H1 (cell line): ENCODE data around the gene LINC00632. TPM values are rescaled to one million over a fixed set of nuclear protein-coding genes. Genes with fewer than 3 reads are reported as not detected.

ENCODE experiments used
- CTCF ChIA-PET: fragments of 300-600 bp; sonication (Branson Sonifier 250); formaldehyde crosslinking; loops from one replicate; lab custom pipeline; 2021; ENCODE audit not compliant: partially characterized antibody; lab: Charles Lee
- POLR2A ChIA-PET: fragments of 300-600 bp; sonication (Branson Sonifier 250); formaldehyde crosslinking; loops from one replicate; lab custom pipeline; 2021; ENCODE audit warnings: inconsistent platforms; ENCODE audit not compliant: partially characterized antibody; lab: Charles Lee
- DNase-seq, 2 experiments: peaks; one replicate each; pipeline versions ENCODE4 v3.0.0 to v3.0.0-alpha.2; 2010 to 2022; ENCODE audit warnings: low spot score in 2 of 2, low read depth in 1 of 2, mixed read lengths in 1 of 2
- FAIRE-seq: peaks from 2 replicates; lab custom pipeline; 2011; peaks lifted over from hg19 to GRCh38; lab: Jason Lieb, UNC
- H2AFZ ChIP-seq: 2 replicates; pipeline ENCODE4 v1.8.1; 2012; ENCODE audit warnings: low read length, inconsistent platforms
- H2AK5ac ChIP-seq: 2 replicates; pipeline ENCODE4 v1.6.1; 2013; ENCODE audit warnings: low read depth, low read length
- H2BK120ac ChIP-seq: replicated peaks from 2 replicates; pipeline ENCODE3; 2013; ENCODE audit warnings: low read depth, low read length, inconsistent platforms
- H2BK12ac ChIP-seq: 2 replicates; pipeline ENCODE4 v1.6.1; 2013; ENCODE audit warnings: low read depth, low read length
- H2BK15ac ChIP-seq: 2 replicates; pipeline ENCODE4 v1.6.1; 2013; ENCODE audit warnings: low read length
- H2BK20ac ChIP-seq: 2 replicates; pipeline ENCODE4 v1.6.1; 2013; ENCODE audit warnings: low read length
- H2BK5ac ChIP-seq: 2 replicates; pipeline ENCODE4 v1.6.1; 2013; ENCODE audit warnings: low read depth, low read length
- H3K14ac ChIP-seq: 2 replicates; pipeline ENCODE4 v1.6.1; 2013; ENCODE audit warnings: inconsistent platforms; ENCODE audit not compliant: insufficient read length
- H3K18ac ChIP-seq: 2 replicates; pipeline ENCODE4 v1.6.1; 2013; ENCODE audit warnings: low read length; ENCODE audit errors: extremely low read depth
- H3K23ac ChIP-seq: 2 replicates; pipeline ENCODE4 v1.6.1; 2013; ENCODE audit warnings: inconsistent platforms; ENCODE audit not compliant: insufficient read length
- H3K23me2 ChIP-seq: 2 replicates; pipeline ENCODE4 v1.6.1; 2013; ENCODE audit warnings: low read depth, low read length
- H3K27ac ChIP-seq: 2 replicates; pipeline ENCODE4 v1.6.1; 2011; ENCODE audit warnings: low read depth, low read length, inconsistent platforms
- H3K27me3 ChIP-seq, 4 experiments: replicated peaks in 1 of 4; 1 replicate in 1 of 4; 2 replicates in 3 of 4; pipeline versions ENCODE4 v1.6.1 to v1.8.1; 2011 to 2013; ENCODE audit warnings: low read length in 3 of 4, mild to moderate bottlenecking in 3 of 4, inconsistent platforms in 2 of 4, mixed read lengths in 2 of 4, moderate library complexity in 1 of 4; ENCODE audit not compliant: control insufficient read depth in 3 of 4, insufficient read depth in 3 of 4; ENCODE audit errors: extremely low read depth in 1 of 4
- H3K36me3 ChIP-seq, 4 experiments: 2 replicates each; pipeline versions ENCODE4 v1.6.1 to v1.8.1; 2011 to 2013; ENCODE audit warnings: mild to moderate bottlenecking in 4 of 4, low read length in 3 of 4, moderate library complexity in 2 of 4, control low read depth in 1 of 4, inconsistent platforms in 1 of 4; ENCODE audit not compliant: insufficient read depth in 4 of 4, control insufficient read depth in 2 of 4
- H3K4ac ChIP-seq: replicated peaks from 2 replicates; pipeline ENCODE3; 2013; ENCODE audit warnings: low read length, low read depth, mixed read lengths, inconsistent platforms; ENCODE audit not compliant: insufficient read length
- H3K4me1 ChIP-seq, 4 experiments: replicated peaks in 1 of 4; 1 replicate in 1 of 4; 2 replicates in 3 of 4; pipeline versions ENCODE4 v1.6.1 to v1.8.1; 2011 to 2013; ENCODE audit warnings: low read length in 3 of 4, inconsistent platforms in 2 of 4, mixed read lengths in 1 of 4; ENCODE audit not compliant: insufficient read depth in 4 of 4, control insufficient read depth in 3 of 4
- H3K4me2 ChIP-seq, 2 experiments: 2 replicates each; pipeline versions ENCODE4 v1.6.1 to v1.8.1; 2011 to 2013; ENCODE audit warnings: low read depth in 2 of 2, low read length in 2 of 2, control low read depth in 1 of 2, inconsistent platforms in 1 of 2, mild to moderate bottlenecking in 1 of 2; ENCODE audit not compliant: insufficient read depth in 1 of 2
- H3K4me3 ChIP-seq, 4 experiments: fragments of 200-600, 300-600 bp in 1 of 4; sonication (generic), shearing (Covaris generic), sonication (Bioruptor Twin) in 1 of 4; 2 replicates each; pipeline versions ENCODE4 v1.5.1 to v1.8.1; 2011 to 2016; ENCODE audit warnings: low read length in 4 of 4, low read depth in 3 of 4, control low read depth in 2 of 4, inconsistent platforms in 2 of 4, mild to moderate bottlenecking in 2 of 4, mixed read lengths in 1 of 4, moderate library complexity in 1 of 4; ENCODE audit not compliant: insufficient read depth in 2 of 4; ENCODE audit errors: extremely low read depth in 1 of 4
- H3K56ac ChIP-seq: replicated peaks from 2 replicates; pipeline ENCODE3; 2013; ENCODE audit warnings: low read depth, mild to moderate bottlenecking, mixed read lengths, low read length, inconsistent platforms; ENCODE audit not compliant: insufficient read length
- H3K79me1 ChIP-seq: 2 replicates; pipeline ENCODE4 v1.6.1; 2013; ENCODE audit warnings: low read depth, low read length, control low read depth
- H3K79me2 ChIP-seq, 2 experiments: 2 replicates each; pipeline versions ENCODE4 v1.6.1 to v1.8.1; 2012 to 2013; ENCODE audit warnings: low read length in 2 of 2, mild to moderate bottlenecking in 2 of 2, inconsistent platforms in 1 of 2; ENCODE audit not compliant: insufficient read depth in 2 of 2, control insufficient read depth in 1 of 2
- H3K9ac ChIP-seq, 4 experiments: replicated peaks in 1 of 4; 1 replicate in 1 of 4; 2 replicates in 3 of 4; pipeline versions ENCODE4 v1.6.1 to v1.8.1; 2011 to 2013; ENCODE audit warnings: low read depth in 3 of 4, low read length in 3 of 4, control low read depth in 2 of 4, mild to moderate bottlenecking in 2 of 4, moderate library complexity in 2 of 4, inconsistent platforms in 1 of 4; ENCODE audit errors: extremely low read depth in 1 of 4
- H3K9me3 ChIP-seq, 2 experiments: 2 replicates each; pipeline versions ENCODE4 v1.6.1 to v1.8.1; 2012 to 2013; ENCODE audit warnings: mild to moderate bottlenecking in 2 of 2, moderate library complexity in 2 of 2, control low read depth in 1 of 2, inconsistent platforms in 1 of 2, low read depth in 1 of 2, low read length in 1 of 2, mixed read lengths in 1 of 2; ENCODE audit not compliant: insufficient read depth in 2 of 2
- H4K20me1 ChIP-seq, 2 experiments: replicated peaks in 1 of 2; 2 replicates each; pipeline versions ENCODE3 to v1.8.1; 2011 to 2013; ENCODE audit warnings: inconsistent platforms in 2 of 2, low read length in 2 of 2, mild to moderate bottlenecking in 1 of 2; ENCODE audit not compliant: insufficient read depth in 2 of 2, control insufficient read depth in 1 of 2
- H4K5ac ChIP-seq: 2 replicates; pipeline ENCODE4 v1.6.1; 2013; ENCODE audit warnings: low read length, low read depth, mixed read lengths, inconsistent platforms; ENCODE audit not compliant: insufficient read length
- H4K8ac ChIP-seq: 2 replicates; pipeline ENCODE4 v1.8.0; 2013; ENCODE audit warnings: mild to moderate bottlenecking, moderate library complexity, low read length, inconsistent platforms; ENCODE audit not compliant: insufficient read depth; ENCODE audit errors: extremely low read depth
- H4K91ac ChIP-seq: replicated peaks from 2 replicates; pipeline ENCODE3; 2013; ENCODE audit warnings: low read length, mixed read lengths, inconsistent platforms; ENCODE audit not compliant: insufficient read length
- CBX5 ChIP-seq: fragments of 300-800, 300-1000 bp; sonication (generic); IDR thresholded peaks from 2 replicates; pipeline ENCODE4 v1.7.1; 2016; ENCODE audit warnings: antibody characterized with exemption, low read length, low read depth
- EP300 ChIP-seq, 2 experiments: IDR thresholded peaks; 1 replicate in 1 of 2; 2 replicates in 1 of 2; pipeline ENCODE4 v1.6.1; 2011 to 2012; ENCODE audit warnings: low read depth in 2 of 2, low read length in 2 of 2, mild to moderate bottlenecking in 2 of 2, borderline replicate concordance in 1 of 2, inconsistent platforms in 1 of 2, moderate library complexity in 1 of 2
- GTF2F1 ChIP-seq: IDR thresholded peaks from 2 replicates; pipeline ENCODE4 v1.6.1; 2012; ENCODE audit warnings: low read depth, low read length, improper control_type of control experiment, borderline replicate concordance
- POLR2A ChIP-seq, 2 experiments: IDR thresholded peaks; 1 replicate in 1 of 2; 2 replicates in 1 of 2; pipeline ENCODE4 v1.6.1; 2011; ENCODE audit warnings: low read depth in 2 of 2, low read length in 2 of 2, mild to moderate bottlenecking in 2 of 2; ENCODE audit errors: control extremely low read depth in 1 of 2
- SIN3A ChIP-seq, 2 experiments: IDR thresholded peaks in 1 of 2; conservative IDR thresholded peaks in 1 of 2; 2 replicates each; pipeline ENCODE4 v1.6.1; 2011 to 2012; ENCODE audit warnings: low read length in 2 of 2, improper control_type of control experiment in 1 of 2, low read depth in 1 of 2, mild to moderate bottlenecking in 1 of 2
- SIRT6 ChIP-seq: IDR thresholded peaks from one replicate; pipeline ENCODE4 v1.7.1; 2012; ENCODE audit warnings: low read length, inconsistent platforms
- SIX5 ChIP-seq: IDR thresholded peaks from 2 replicates; pipeline ENCODE4 v1.6.1; 2011; ENCODE audit warnings: mild to moderate bottlenecking, low read depth, low read length
- SP2 ChIP-seq: IDR thresholded peaks from 2 replicates; pipeline ENCODE4 v1.6.1; 2012; ENCODE audit warnings: mild to moderate bottlenecking, low read length, inconsistent platforms
- SP4 ChIP-seq: IDR thresholded peaks from 2 replicates; pipeline ENCODE4 v1.6.1; 2012; ENCODE audit warnings: low read length, inconsistent platforms
- SRF ChIP-seq: IDR thresholded peaks from 2 replicates; pipeline ENCODE4 v1.6.1; 2011; ENCODE audit warnings: mild to moderate bottlenecking, low read depth, low read length, moderate library complexity
- YY1 ChIP-seq: IDR thresholded peaks from 2 replicates; pipeline ENCODE4 v1.6.1; 2011; ENCODE audit warnings: low read depth, mild to moderate bottlenecking, low read length
- ZNF274 ChIP-seq: IDR thresholded peaks from 2 replicates; pipeline ENCODE4 v1.7.0; 2012; ENCODE audit warnings: low read length, borderline replicate concordance; ENCODE audit errors: extremely low read depth
- WGBS, 2 experiments: shearing (Covaris generic) in 1 of 2; methylation state at CpG; one replicate each; pipeline versions ENCODE4 v1.1.6 to v1.1.7; 2013 to 2015; ENCODE audit warnings: low lambda C conversion rate in 2 of 2, mixed read lengths in 2 of 2, inconsistent platforms in 1 of 2, low coverage in 1 of 2, missing lambda C conversion rate in 1 of 2; ENCODE audit not compliant: insufficient replicate concordance in 2 of 2, insufficient coverage in 1 of 2, insufficient read length in 1 of 2; ENCODE audit errors: extremely low coverage in 1 of 2, missing lambda C conversion rate in 1 of 2; 5-methylcytosine and 5-hydroxymethylcytosine counted together
- polyA plus RNA-seq, 7 experiments: library from polyadenylated mRNA; depleted of rRNA in 3 of 7; stranded (reverse) in 5 of 7; unstranded in 2 of 7; fragments of >200 nt in 5 of 7; fragments of 200-250 nt in 2 of 7; gene quantifications; 1 replicate in 5 of 7; 2 replicates in 1 of 7; 4 replicates in 1 of 7; pipeline versions ENCODE4 v1.2.1 to v1.2.3, GENCODE V29; 2011 to 2013; ENCODE audit warnings: missing spikeins in 2 of 7, mixed read lengths in 2 of 7
- total RNA-seq: library from RNA; stranded (reverse); fragmentation: NEBNext Ultra II Directional; extraction: Animal tissue kit (Norgen Biotek cat#: 25700); gene quantifications from 2 replicates; pipeline ENCODE4 v1.2.1, GENCODE V29; 2021

The LINC00632 gene
- total and polyA plus RNA-seq, 2 of the 8 experiments (the other 6 are each of a cell fraction or from before 2014, with no cell fraction given): 24.5 to 85.1 TPM

GRCh38 chrX:140710710-140711109 lies 1.2 kb downstream of the LINC00632 start:
- H3K4me3 ChIP-seq: no peak overlapping the region
- H3K4me2 ChIP-seq: no peak overlapping the region
- no peak overlapping the region for H3K4ac ChIP-seq
- no peaks in the 10 kb centered on the region for H3K9me3 ChIP-seq
- H3K23ac ChIP-seq: no peak overlapping the region
- FAIRE-seq (no peak), DNase-seq (no peak)
- H2BK5ac ChIP-seq: no peak overlapping the region
- no peak overlapping the region for H4K91ac ChIP-seq
- POLR2A ChIA-PET: no interaction called here
- no peak overlapping the region for H3K14ac ChIP-seq
- no peak overlapping the region for H2BK12ac ChIP-seq
- no peaks in the 10 kb centered on the region for H3K79me2 ChIP-seq
- H4K5ac ChIP-seq: no peak overlapping the region
- no peak overlapping the region for H3K27ac ChIP-seq
- WGBS, 2 experiments: 86% methylated on average over 6 of the region's 6 CpGs; no CpG with 5 or more reads in 1 of the 2 experiments
- no peak overlapping the region for H2AK5ac ChIP-seq
- H3K23me2 ChIP-seq: no peaks in the 10 kb centered on the region
- H3K4me1 ChIP-seq: no peaks in the 10 kb centered on the region
- no peaks in the 10 kb centered on the region for H3K79me1 ChIP-seq
- H3K9ac ChIP-seq: no peak overlapping the region
- H3K18ac ChIP-seq: no peak overlapping the region
- no peak overlapping the region for H4K8ac ChIP-seq
- H2BK15ac ChIP-seq: no peak overlapping the region
- H4K20me1 ChIP-seq: no peaks in the 10 kb centered on the region
- no peak overlapping the region for H2BK20ac ChIP-seq
- H2AFZ ChIP-seq: no peak overlapping the region
- H2BK120ac ChIP-seq: no peak overlapping the region
- CTCF ChIA-PET: interaction anchor here (0.7 to 1.5 kb wide), 2 partner anchors 10 to 576 kb away, joined by 4 read pairs; no protein-coding TSS in a partner anchor
- no peak overlapping the region for H3K56ac ChIP-seq
- no peaks in the 10 kb centered on the region for H3K36me3 ChIP-seq
- no peaks in the 10 kb centered on the region; a peak in 1 of 7 replicates for H3K27me3 ChIP-seq
- TF ChIP-seq SIN3A (conservative IDR thresholded peaks at IDR 0.05 in 1 of 2, IDR thresholded peaks at IDR 0.05 in 1 of 2; ENCODE audit: low read depth in 1 of 2, low read length in 2 of 2) (no peak), SIRT6 (no peak), CBX5 (no peak), SIX5 (no peak), GTF2F1 (no peak), SP4 (no peak), SRF (no peak), ZNF274 (no peak), YY1 (no peak), POLR2A (IDR thresholded peaks at IDR 0.05; ENCODE audit: control extremely low read depth in 1 of 2, low read depth in 2 of 2, low read length in 2 of 2) (no peak), EP300 (IDR thresholded peaks at IDR 0.05; ENCODE audit: borderline replicate concordance in 1 of 2, low read depth in 2 of 2, low read length in 2 of 2) (no peak), SP2 (no peak)
